HepG2 (cell line): ENCODE data around the gene SHROOM1. TPM values are rescaled to one million over a fixed set of nuclear protein-coding genes. Genes with fewer than 3 reads are reported as not detected.
A peak's percentile ranks its signal among the peaks of the same experiment; 100 is the strongest.

Experiments
- BORCS8-MEF2B ChIP-seq: sonication (generic); formaldehyde crosslinking; IDR thresholded peaks from 2 replicates; pipeline ENCODE4 v1.8.0; 2022; ENCODE audit warnings: mild to moderate bottlenecking, missing genetic modification reagents
- CTCF ChIP-seq: sonication (generic); formaldehyde crosslinking; IDR thresholded peaks from 2 replicates; pipeline ENCODE4 v1.5.0; 2020; ENCODE audit warnings: mild to moderate bottlenecking, missing genetic modification reagents, moderate library complexity
- FOSL2 ChIP-seq: sonication (generic); formaldehyde crosslinking; IDR thresholded peaks from 2 replicates; pipeline ENCODE4 v1.4.0; 2020; ENCODE audit warnings: missing genetic modification reagents
- GLI4 ChIP-seq: sonication (generic); formaldehyde crosslinking; IDR thresholded peaks from 2 replicates; pipeline ENCODE4 v1.5.1; 2020; ENCODE audit warnings: missing genetic modification reagents, mild to moderate bottlenecking, moderate library complexity, borderline replicate concordance
- PHF20 ChIP-seq: sonication (generic); formaldehyde crosslinking; IDR thresholded peaks from 2 replicates; pipeline ENCODE4 v1.5.0; 2020; ENCODE audit warnings: mild to moderate bottlenecking, missing genetic modification reagents
- PRMT3 ChIP-seq: sonication (generic); formaldehyde crosslinking; IDR thresholded peaks from 2 replicates; pipeline ENCODE4 v1.8.1; 2022; ENCODE audit warnings: low read depth, mild to moderate bottlenecking, moderate library complexity, missing genetic modification reagents, borderline replicate concordance
- YY1 ChIP-seq: IDR thresholded peaks from 2 replicates; pipeline ENCODE4 v1.6.1; 2011; ENCODE audit warnings: low read length, low read depth, moderate library complexity, mild to moderate bottlenecking; ENCODE audit not compliant: insufficient read depth, insufficient replicate concordance
- ZNF142 ChIP-seq: sonication (generic); formaldehyde crosslinking; IDR thresholded peaks from 2 replicates; pipeline ENCODE4 v1.4.0; 2020; ENCODE audit warnings: missing genetic modification reagents
- ZNF343 ChIP-seq: sonication (generic); formaldehyde crosslinking; IDR thresholded peaks from 2 replicates; pipeline ENCODE4 v1.4.0; 2020; ENCODE audit warnings: mild to moderate bottlenecking, missing genetic modification reagents
- ZNF414 ChIP-seq: sonication (generic); formaldehyde crosslinking; IDR thresholded peaks from 2 replicates; pipeline ENCODE4 v1.5.0; 2020; ENCODE audit warnings: missing genetic modification reagents
- ZNF674 ChIP-seq: sonication (generic); formaldehyde crosslinking; IDR thresholded peaks from 2 replicates; pipeline ENCODE4 v1.5.0; 2020; ENCODE audit warnings: low read depth, mild to moderate bottlenecking, missing genetic modification reagents
- ZUFSP ChIP-seq: sonication (generic); formaldehyde crosslinking; IDR thresholded peaks from 2 replicates; pipeline ENCODE4 v1.9.0; 2021; ENCODE audit warnings: missing genetic modification reagents, mild to moderate bottlenecking, borderline replicate concordance
- polyA plus RNA-seq, 8 experiments: library from polyadenylated mRNA; depleted of rRNA in 3 of 8; stranded (reverse) in 7 of 8; unstranded in 1 of 8; fragments of >200 nt; fragmentation: Illumina TruSeq in 4 of 8; extraction: Trizol in 4 of 8; gene quantifications; 2 replicates each; pipeline versions ENCODE4 v1.2.1 to v1.2.3, GENCODE V29; 2011 to 2016; ENCODE audit warnings: low read depth in 4 of 8, missing spikeins in 1 of 8, mixed read lengths in 1 of 8; ENCODE audit not compliant: insufficient read depth in 1 of 8
- total RNA-seq, 5 experiments: library from RNA; depleted of rRNA; stranded (reverse); fragments of >200 nt; fragmentation: Illumina TruSeq; extraction: Trizol; gene quantifications; 2 replicates each; pipeline ENCODE4 v1.2.3, GENCODE V29; 2016; ENCODE audit warnings: low read depth in 1 of 5

The SHROOM1 gene
- total and polyA plus RNA-seq, 2 of the 13 experiments (the other 11 are each of a cell fraction or from before 2014, with no cell fraction given), result 18.2 to 25.7 TPM

- TF ChIP-seq CTCF (peak; percentile 92), PHF20 (CRISPR knock-in tag) (peak; percentile 47; the same call in 1 of the 2 replicates), BORCS8-MEF2B (no peak), ZUFSP (CRISPR knock-in tag) (no peak), GLI4 (CRISPR knock-in tag) (peak; percentile 82; the same call in 1 of the 2 replicates), ZNF674 (CRISPR knock-in tag) (0 out of 2 replicates have a peak, but pooled peaks have one; percentile 55), ZNF142 (CRISPR knock-in tag) (no peak), ZNF414 (CRISPR knock-in tag) (peak; percentile 83), ZNF343 (CRISPR knock-in tag) (peak; percentile 67; the same call in 1 of the 2 replicates), PRMT3 (CRISPR knock-in tag) (peak; percentile 75; the same call in 1 of the 2 replicates), YY1 (peak; percentile 68), FOSL2 (CRISPR knock-in tag) (peak; percentile 62)
Measured at GRCh38 chr5:132807163-132807838, 23.1 kb downstream of the SHROOM1 start (continued).
